A549 (cell line): ENCODE data around the gene DUSP23. TPM values are rescaled to one million over a fixed set of nuclear protein-coding genes. Genes with fewer than 3 reads are reported as not detected.

Experiments used
- ATAC-seq, 2 experiments: fragments of 200-7000 bp in 1 of 2; fragments of >200 bp in 1 of 2; cut with Nextera tagmentation in 1 of 2; cut with Tn5 transposase in 1 of 2; 3 replicates each; pipeline versions ENCODE4 v1.8.0 to v1.9.1; 2018 to 2020; ENCODE audit warnings: mild to moderate bottlenecking in 1 of 2, moderate library complexity in 1 of 2
- CTCF ChIA-PET: fragments of 300-600 bp; sonication (Branson Sonifier 250); formaldehyde crosslinking; extraction: SDS; loops from one replicate; lab custom pipeline; 2021; ENCODE audit warnings: antibody characterized with exemption, inconsistent platforms; lab: Yijun Ruan, JAX
- POLR2A ChIA-PET: fragments of 350-600 bp; formaldehyde crosslinking; extraction: SDS; loops from one replicate; lab custom pipeline; 2021; ENCODE audit warnings: antibody characterized with exemption, inconsistent platforms; lab: Yijun Ruan, JAX
- DNase-seq, 2 experiments: peaks; one replicate each; pipeline versions ENCODE4 v3.0.0 to v3.0.0-alpha.2; 2011 to 2016; ENCODE audit warnings: low read depth in 1 of 2, low spot score in 1 of 2
- FAIRE-seq: peaks from 2 replicates; lab custom pipeline; 2011; peaks lifted over from hg19 to GRCh38; lab: Jason Lieb, UNC
- H3K27ac ChIP-seq, 2 experiments: fragments of >200 bp; sonication (Bioruptor Twin); formaldehyde crosslinking; 3 replicates each; pipeline ENCODE4 v1.5.1; 2016 to 2017
- H3K4me1 ChIP-seq: fragments of >200 bp; sonication (Bioruptor Twin); formaldehyde crosslinking; 3 replicates; pipeline ENCODE4 v1.6.1; 2016
- H3K4me2 ChIP-seq: fragments of >200 bp; sonication (Bioruptor Twin); formaldehyde crosslinking; 3 replicates; pipeline ENCODE4 v1.6.1; 2016
- H3K4me3 ChIP-seq: fragments of >200 bp; sonication (Bioruptor Twin); formaldehyde crosslinking; 3 replicates; pipeline ENCODE4 v1.5.1; 2016
- H3K9me3 ChIP-seq: fragments of >200 bp; sonication (Bioruptor Twin); formaldehyde crosslinking; 3 replicates; pipeline ENCODE4 v1.6.1; 2016
- CHD2 ChIP-seq: fragments of 150-350 bp; IDR thresholded peaks from 2 replicates; pipeline ENCODE4 v1.6.1; 2014; ENCODE audit warnings: low read length; ENCODE audit not compliant: partially characterized antibody
- EHF ChIP-seq: fragments of 250-450 bp; sonication (Bioruptor Pico); IDR thresholded peaks from 2 replicates; pipeline ENCODE4 v1.5.0; 2020; ENCODE audit warnings: mild to moderate bottlenecking
- FOSB ChIP-seq: fragments of 250-450 bp; sonication (Bioruptor Pico); IDR thresholded peaks from 2 replicates; pipeline ENCODE4 v1.5.0; 2020; ENCODE audit warnings: mild to moderate bottlenecking, moderate library complexity
- FOSL2 ChIP-seq, 2 experiments: fragments of 450-650 bp in 1 of 2; fragments of >200 bp in 1 of 2; sonication (Bioruptor Twin) in 1 of 2; formaldehyde crosslinking; IDR thresholded peaks; 2 replicates each; pipeline versions ENCODE4 v1.5.0 to v1.6.1; 2016 to 2020; ENCODE audit warnings: mild to moderate bottlenecking in 1 of 2, moderate library complexity in 1 of 2
- HOXB5 ChIP-seq: fragments of 250-450 bp; sonication (Bioruptor Pico); IDR thresholded peaks from 2 replicates; pipeline ENCODE4 v1.5.0; 2020; ENCODE audit warnings: mild to moderate bottlenecking, moderate library complexity
- JUN ChIP-seq, 2 experiments: fragments of >200 bp; sonication (Bioruptor Twin); formaldehyde crosslinking; IDR thresholded peaks; 2 replicates in 1 of 2; 3 replicates in 1 of 2; pipeline ENCODE4 v1.6.1; 2016 to 2017
- JUNB ChIP-seq: fragments of >200 bp; sonication (Bioruptor Twin); formaldehyde crosslinking; IDR thresholded peaks from 2 replicates; pipeline ENCODE4 v1.6.1; 2016
- MAFK ChIP-seq: fragments of 450-650 bp; IDR thresholded peaks from 2 replicates; pipeline ENCODE4 v1.6.1; 2014; ENCODE audit not compliant: partially characterized antibody
- MYC ChIP-seq: IDR thresholded peaks from 2 replicates; pipeline ENCODE4 v1.6.1; 2012; ENCODE audit warnings: mild to moderate bottlenecking, inconsistent platforms, low read length, improper control_type of control experiment, borderline replicate concordance
- PBX3 ChIP-seq: IDR thresholded peaks from 2 replicates; pipeline ENCODE4 v1.6.1; 2012
- POLR2A ChIP-seq: IDR thresholded peaks from 2 replicates; pipeline ENCODE4 v1.6.1; 2012; ENCODE audit warnings: mild to moderate bottlenecking, low read length
- POLR2AphosphoS2 ChIP-seq: conservative IDR thresholded peaks from 2 replicates; pipeline ENCODE4 v1.6.1; 2012; ENCODE audit warnings: low read length, improper control_type of control experiment, inconsistent platforms
- RAD21 ChIP-seq, 2 experiments: fragments of >200 bp in 1 of 2; sonication (Bioruptor Twin) in 1 of 2; formaldehyde crosslinking in 1 of 2; IDR thresholded peaks in 1 of 2; conservative IDR thresholded peaks in 1 of 2; 2 replicates in 1 of 2; 3 replicates in 1 of 2; pipeline ENCODE4 v1.6.1; 2012 to 2018; ENCODE audit warnings: inconsistent platforms in 1 of 2
- TP53 ChIP-seq: fragments of 250-450 bp; sonication (Bioruptor Pico); IDR thresholded peaks from 2 replicates; pipeline ENCODE4 v1.5.0; 2021; ENCODE audit warnings: mild to moderate bottlenecking, moderate library complexity
- WGBS: methylation state at CpG from one replicate; pipeline ENCODE4 v1.1.6; 2017; ENCODE audit errors: missing lambda C conversion rate; 5-methylcytosine and 5-hydroxymethylcytosine counted together
- polyA plus RNA-seq, 4 experiments: library from polyadenylated mRNA; depleted of rRNA in 3 of 4; stranded (reverse); fragments of >200 nt; fragmentation: RNase III in 1 of 4; extraction: RNeasy Plus Mini Kit Qiagen cat#74134 plus additional on column Dnase treatment in 1 of 4; gene quantifications; 2 replicates in 3 of 4; 3 replicates in 1 of 4; pipeline ENCODE4 v1.2.3, GENCODE V29; 2011 to 2017
- TF ChIP-seq, protein P1 (sequence below): fragments of 250-450 bp; sonication (Bioruptor Pico); IDR thresholded peaks from 2 replicates; pipeline ENCODE4 v1.5.0; 2020; ENCODE audit warnings: low read depth, mild to moderate bottlenecking, moderate library complexity

The DUSP23 gene
- polyA plus RNA-seq, 2 of the 4 experiments (the other 2 are of a cell fraction): 32.3 to 60.1 TPM

DNA sequence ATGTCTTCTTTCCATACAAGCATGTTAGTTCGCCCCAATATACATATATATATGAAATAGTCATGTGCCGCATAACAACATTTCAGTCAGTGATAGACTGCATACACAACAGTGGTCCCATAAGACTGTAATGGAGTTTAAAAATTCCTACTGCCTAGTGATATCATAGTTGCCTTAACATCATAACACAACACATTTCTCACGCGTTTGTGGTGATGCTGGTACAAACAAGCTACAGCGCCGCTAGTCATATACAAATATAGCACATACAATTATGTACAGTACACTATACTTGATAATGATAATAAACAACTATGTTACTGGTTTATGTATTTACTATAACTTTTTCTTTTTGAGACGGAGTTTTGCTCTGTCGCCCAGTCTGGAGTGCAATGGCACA lies 35.2 kb downstream of the DUSP23 start:
- CTCF ChIA-PET: interaction anchor here (1.1 to 1.2 kb wide), 2 partner anchors 17 to 26 kb away, joined by 3 to 5 read pairs; no protein-coding TSS in a partner anchor
- Histone ChIP-seq H3K4me1 (peaks cover 4% of the 10 kb centered on the region; the same call in 1 of the 3 replicates), H3K4me3 (no peak overlapping the region), H3K4me2 (no peak overlapping the region), H3K27ac (no peak overlapping the region), H3K9me3 (no peaks in the 10 kb centered on the region)
- no peak for FAIRE-seq
- no peak for DNase-seq
- TF ChIP-seq, protein P1, sequence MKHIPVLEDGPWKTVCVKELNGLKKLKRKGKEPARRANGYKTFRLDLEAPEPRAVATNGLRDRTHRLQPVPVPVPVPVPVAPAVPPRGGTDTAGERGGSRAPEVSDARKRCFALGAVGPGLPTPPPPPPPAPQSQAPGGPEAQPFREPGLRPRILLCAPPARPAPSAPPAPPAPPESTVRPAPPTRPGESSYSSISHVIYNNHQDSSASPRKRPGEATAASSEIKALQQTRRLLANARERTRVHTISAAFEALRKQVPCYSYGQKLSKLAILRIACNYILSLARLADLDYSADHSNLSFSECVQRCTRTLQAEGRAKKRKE (CRISPR knock-in tag): no peak
- TF ChIP-seq JUN (IDR thresholded peaks at IDR 0.05) (no peak), MYC (no peak), POLR2A (no peak), HOXB5 (CRISPR knock-in tag) (no peak), TP53 (CRISPR knock-in tag) (no peak), JUNB (no peak), CHD2 (no peak)
- no peak for ATAC-seq
- WGBS: 85% methylated on average over 8 of the region's 8 CpGs
- POLR2A ChIA-PET: no interaction called here

- 42% methylated on average over 11 of the region's 11 CpGs for WGBS
- H3K4me3 ChIP-seq: no peak overlapping the region
- no peak for FAIRE-seq
- peak in 1 of 2 experiments; percentile 58 for DNase-seq
- ATAC-seq: peak; percentile 70 to 79; a peak in 5 of 6 replicates
- POLR2A ChIA-PET: no interaction called here
- H3K4me2 ChIP-seq: peak overlapping the region; percentile 22
- CTCF ChIA-PET: interaction anchor here (0.6 to 1.7 kb wide), 4 partner anchors 18 to 268 kb away, joined by 3 to 9 read pairs (median 4); no protein-coding TSS in a partner anchor
- H3K27ac ChIP-seq: no peak overlapping the region
- H3K4me1 ChIP-seq: peaks cover 4% of the 10 kb centered on the region; the same call in 1 of the 3 replicates
- H3K9me3 ChIP-seq: no peaks in the 10 kb centered on the region
- no peak for TF ChIP-seq POLR2A
- peak; percentile 87 for TF ChIP-seq MAFK
- peak; percentile 24; the same call in 1 of the 2 replicates for TF ChIP-seq FOSL2 (IDR thresholded peaks at IDR 0.05)
- peak; percentile 67 for TF ChIP-seq FOSL2 (CRISPR knock-in tag; IDR thresholded peaks at IDR 0.05)
Measured at GRCh38 chr1:159817276-159818041, 36.7 kb downstream of the DUSP23 start.

DNA sequence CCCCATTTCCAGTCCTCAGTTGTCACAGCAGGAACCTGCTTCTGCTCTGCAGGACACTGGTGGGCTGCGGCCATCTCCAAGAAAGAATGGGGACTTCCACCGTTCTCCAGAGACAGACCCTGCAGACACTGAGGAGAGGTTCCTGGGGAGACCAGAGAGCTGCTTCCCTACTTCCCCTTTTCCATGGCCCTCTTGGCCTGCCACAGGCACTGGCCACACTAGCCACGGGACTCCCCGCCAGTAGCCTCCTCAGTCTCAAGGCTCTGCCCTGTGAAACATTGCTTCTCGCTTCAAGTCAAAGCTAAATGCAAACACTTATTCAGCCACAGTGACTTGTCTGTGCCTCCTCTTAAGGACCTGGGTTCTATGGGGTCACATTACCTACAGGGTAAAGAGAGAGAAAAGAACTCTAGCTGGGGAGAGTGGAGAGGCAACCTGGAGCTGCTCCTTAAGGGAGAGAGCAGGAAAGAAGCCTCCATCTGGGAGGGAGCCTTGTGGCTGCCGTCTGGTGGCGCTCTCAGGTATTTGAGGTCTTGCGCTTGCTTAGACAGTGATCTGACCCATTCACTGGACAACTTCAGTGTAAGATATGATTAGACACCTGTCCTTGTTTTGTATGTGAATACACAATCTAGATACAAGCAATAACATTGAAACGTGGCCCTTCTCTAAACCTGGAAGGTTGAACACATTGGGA lies 40.6 kb downstream of the DUSP23 start:
- WGBS: 68% methylated on average over 9 of the region's 9 CpGs
- no peak for TF ChIP-seq PBX3
- TF ChIP-seq, all 56 proteins: peak for 0
- Histone ChIP-seq H3K4me2 (no peak overlapping the region), H3K4me1 (peaks cover 4% of the 10 kb centered on the region; the same call in 1 of the 3 replicates), H3K27ac (no peak overlapping the region), H3K4me3 (no peak overlapping the region), H3K9me3 (no peaks in the 10 kb centered on the region)
- peak; percentile 32 to 74; a peak in 3 of 6 replicates for ATAC-seq
- DNase-seq: peak in 1 of 2 experiments; percentile 16
- ChIA-PET POLR2A (no interaction called here), CTCF (interaction anchor here (0.6 to 2.4 kb wide), 6 partner anchors 17 to 114 kb away, joined by 3 to 7 read pairs (median 4); partner anchors contain the start of gene DUSP23)
- FAIRE-seq: no peak

DNA sequence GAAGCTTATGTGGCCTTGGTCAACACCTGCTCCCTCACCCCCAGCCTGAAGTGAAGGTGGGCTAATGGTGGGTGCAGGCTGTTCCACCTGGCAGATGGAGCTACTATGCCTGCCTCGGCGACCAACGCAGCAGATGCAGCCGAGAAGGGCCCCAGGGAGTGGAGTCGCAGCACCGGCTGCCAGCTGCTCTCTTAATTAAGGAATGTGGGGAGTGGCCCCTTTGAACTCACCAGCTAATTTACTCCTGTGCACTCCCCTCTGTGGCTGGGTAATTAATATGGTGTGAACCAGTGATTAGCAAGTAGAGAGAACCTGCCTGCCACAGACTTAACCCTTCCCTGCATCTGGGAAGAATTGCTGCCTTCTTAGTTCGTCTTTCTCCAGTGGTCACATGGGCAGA lies 42.6 kb downstream of the DUSP23 start:
- FAIRE-seq: no peak

More for the DNA sequence above, 42.6 kb downstream of the DUSP23 start:
- Histone ChIP-seq H3K4me2 (no peak overlapping the region), H3K9me3 (no peaks in the 10 kb centered on the region), H3K4me1 (no peaks in the 10 kb centered on the region), H3K27ac (no peak overlapping the region)
- 47% methylated on average over 5 of the region's 7 CpGs for WGBS
- ATAC-seq (no peak), DNase-seq (no peak)
- ChIA-PET POLR2A (no interaction called here), CTCF (interaction anchor here (0.6 to 1.5 kb wide), 2 partner anchors 68 to 210 kb away, joined by 3 to 5 read pairs; no protein-coding TSS in a partner anchor)
- TF ChIP-seq RAD21 (conservative IDR thresholded peaks at IDR 0.05 in 1 of 2, IDR thresholded peaks at IDR 0.05 in 1 of 2): no peak
- TF ChIP-seq POLR2AphosphoS2: no peak
- TF ChIP-seq EHF: no peak
- no peak for TF ChIP-seq FOSB (CRISPR knock-in tag)
- TF ChIP-seq, all 56 proteins: peak for 0
- no peak overlapping the region for H3K4me3 ChIP-seq
